Activated CD8-positive, alpha-beta memory T cell treated with anti-CD3 and anti-CD28 coated beads for 4 hours (primary cell): ENCODE data around the gene ATP4A.

Experiments used
- DNase-seq, 2 donors: peaks; one replicate each; pipeline ENCODE4 v3.0.0-alpha.2; 2020; ENCODE audit warnings: low read depth in 2 of 2

The ATP4A gene

DNA sequence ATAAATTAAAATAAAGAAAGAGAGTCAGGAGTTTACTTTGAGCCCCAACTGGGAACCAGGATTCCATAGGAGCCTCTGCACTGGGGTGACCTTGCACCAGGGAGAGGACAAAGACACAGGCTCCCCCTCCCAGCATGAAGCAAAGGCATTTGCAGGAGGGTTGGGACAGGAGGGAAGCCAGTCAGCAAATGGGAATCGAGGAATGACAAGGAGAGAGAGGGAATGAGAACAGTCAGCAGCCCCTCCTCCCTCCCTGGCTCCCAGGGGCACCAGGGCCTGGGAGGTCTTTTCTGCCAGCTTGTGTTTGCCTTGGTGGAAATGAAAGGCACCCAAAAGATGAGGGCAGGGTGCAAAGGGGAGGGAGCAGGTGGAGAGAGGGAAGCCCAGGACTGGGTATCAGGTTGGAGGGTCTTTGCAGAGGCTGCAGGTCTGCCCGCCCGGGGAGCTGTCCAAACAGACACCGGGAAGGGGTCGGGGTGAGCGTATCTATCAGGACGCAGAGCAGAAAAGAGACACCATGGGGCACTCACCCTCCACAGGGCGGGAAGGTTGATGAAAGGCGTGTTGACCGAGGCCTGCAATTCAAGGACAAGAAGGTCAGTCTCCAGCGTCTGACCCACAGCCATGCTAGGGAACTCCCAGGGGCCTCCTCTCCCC is 39.1 kb downstream of the ATP4A start:
- DNase-seq, result no peak

DNA sequence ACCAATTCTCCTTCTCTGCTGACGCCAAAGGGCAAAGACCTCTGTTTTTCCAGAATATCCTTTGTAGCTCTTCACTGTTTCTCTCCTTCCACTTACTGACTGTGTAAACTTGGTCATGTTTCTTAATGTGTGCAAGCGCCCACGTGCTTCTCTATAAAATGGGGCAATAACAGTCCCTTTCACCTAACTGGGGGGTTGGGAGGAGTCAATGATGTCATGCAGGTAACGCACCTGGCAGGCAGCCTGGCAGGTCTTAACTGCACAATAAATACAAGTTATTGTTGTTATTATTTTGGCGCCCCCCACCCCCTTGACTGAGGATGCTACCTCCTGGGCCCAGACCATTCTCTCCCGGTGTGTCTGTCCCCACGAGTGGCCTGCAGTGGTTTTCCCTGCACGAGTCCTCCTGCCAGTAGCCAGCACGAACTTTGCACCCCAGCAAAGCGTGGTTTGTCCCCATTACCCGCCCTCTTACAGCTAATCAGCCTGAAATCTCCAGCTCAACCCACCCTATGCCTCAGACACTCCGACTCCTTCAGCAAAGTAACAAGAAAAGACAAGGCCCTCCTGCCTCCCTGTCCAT is 40.6 kb downstream of the ATP4A start:
- no peak for DNase-seq

DNA sequence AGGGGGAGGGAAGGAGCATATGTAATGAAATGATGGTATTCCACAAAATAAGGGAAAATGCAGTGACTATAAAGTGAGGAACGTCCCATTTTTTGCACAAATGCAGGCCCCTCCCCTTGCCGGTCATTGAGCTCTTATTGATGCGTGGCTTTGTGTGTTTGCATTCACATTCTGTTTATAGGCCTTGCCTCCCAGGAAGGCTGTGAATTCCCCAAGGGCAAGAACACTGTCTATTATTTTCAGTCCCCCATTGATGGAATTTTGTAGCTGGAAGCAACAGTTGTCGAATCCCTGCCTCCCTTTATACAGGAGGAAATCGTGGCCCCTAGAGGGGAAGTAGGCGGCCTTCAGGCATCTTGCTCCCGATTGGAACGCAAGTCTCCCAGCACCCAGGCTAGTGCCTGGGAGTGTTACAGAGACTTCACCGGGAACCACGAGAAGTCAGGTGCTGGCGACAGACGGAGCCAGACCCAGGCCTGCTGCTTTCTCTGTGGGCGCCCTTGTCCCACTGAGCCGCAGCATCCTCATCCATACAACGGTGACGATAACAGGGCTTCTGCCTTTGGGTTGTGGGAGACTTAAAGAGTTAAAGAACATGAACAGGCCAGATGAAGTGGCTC is 42.2 kb downstream of the ATP4A start:
- no peak for DNase-seq

DNA sequence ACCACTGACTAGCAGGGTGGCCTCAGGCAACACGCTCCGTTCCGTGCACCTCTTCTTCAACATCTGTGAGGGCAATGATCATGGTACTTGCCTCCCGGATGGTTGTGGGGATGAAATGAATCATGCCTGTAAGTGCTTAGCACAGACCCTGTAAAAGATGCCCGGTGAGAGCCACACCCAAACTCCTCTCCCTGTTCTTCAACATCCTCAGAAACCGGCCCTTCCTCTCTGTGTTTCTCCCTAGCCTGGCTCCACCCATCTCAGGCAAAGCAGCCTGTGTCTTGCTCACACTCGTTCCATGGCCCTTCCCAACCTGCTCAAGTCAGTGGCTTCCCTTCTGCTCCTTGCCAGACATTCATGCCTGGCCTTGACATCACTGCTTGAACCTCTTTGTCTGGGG is 44.2 kb downstream of the ATP4A start:
- DNase-seq, result no peak

DNA sequence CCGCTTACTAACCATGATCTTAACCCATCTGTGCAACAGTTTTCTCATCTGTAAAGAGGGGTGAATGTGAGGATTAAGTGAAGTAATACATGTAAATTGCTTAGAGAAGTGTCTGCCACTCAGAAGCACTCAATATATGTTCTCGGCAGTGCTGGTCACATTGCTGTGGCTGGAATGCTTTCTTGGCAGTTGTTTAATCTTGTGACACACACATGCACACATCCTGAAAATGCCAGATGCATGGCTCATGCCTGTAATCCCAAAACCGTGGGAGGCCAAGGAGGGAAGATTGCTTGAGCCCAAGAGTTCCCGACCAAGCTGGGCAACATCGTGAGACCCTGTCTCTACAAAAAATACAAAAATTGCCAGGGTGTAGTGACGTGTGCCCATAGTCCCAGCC is 45.1 kb downstream of the ATP4A start:
- DNase-seq, result no peak

DNA sequence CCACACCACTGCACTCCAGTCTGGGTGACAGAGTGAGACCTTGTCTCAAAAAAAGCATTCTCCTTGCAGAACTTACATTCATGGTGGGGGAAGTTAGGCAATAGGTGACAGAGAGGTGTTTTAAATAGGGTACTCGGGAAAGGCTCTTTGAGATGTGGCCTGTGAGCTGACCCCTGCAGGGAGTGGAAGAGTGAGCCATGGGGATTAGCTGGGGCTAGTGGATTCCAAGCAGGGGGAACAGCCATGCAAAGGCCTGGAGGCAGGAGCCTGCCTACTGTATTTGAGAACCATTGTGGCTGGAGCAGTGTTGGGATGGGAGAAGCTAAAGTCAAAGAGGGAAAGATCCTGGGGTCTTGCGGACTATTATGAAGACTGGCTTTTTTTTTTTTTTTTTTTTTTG is 46.1 kb downstream of the ATP4A start:
- DNase-seq, result no peak

DNA sequence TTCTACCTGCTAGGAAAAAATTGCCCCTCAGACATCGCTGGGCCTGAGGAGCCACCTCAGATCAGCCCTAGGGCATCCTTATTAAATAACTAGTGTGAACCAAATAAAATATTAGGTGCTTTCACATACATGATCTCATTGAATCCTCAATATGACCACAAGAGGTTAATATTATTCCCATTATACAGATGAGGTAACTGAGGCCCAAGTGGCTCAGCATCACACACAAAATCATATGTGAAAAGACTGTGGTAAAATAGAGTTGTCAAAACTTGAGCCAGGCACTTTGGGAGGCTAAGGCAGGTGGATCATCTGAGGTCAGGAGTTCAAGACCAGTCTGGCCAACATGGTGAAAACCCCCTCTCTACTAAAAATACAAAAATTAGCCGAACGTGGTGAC is 47.1 kb downstream of the ATP4A start:
- no peak for DNase-seq

DNA sequence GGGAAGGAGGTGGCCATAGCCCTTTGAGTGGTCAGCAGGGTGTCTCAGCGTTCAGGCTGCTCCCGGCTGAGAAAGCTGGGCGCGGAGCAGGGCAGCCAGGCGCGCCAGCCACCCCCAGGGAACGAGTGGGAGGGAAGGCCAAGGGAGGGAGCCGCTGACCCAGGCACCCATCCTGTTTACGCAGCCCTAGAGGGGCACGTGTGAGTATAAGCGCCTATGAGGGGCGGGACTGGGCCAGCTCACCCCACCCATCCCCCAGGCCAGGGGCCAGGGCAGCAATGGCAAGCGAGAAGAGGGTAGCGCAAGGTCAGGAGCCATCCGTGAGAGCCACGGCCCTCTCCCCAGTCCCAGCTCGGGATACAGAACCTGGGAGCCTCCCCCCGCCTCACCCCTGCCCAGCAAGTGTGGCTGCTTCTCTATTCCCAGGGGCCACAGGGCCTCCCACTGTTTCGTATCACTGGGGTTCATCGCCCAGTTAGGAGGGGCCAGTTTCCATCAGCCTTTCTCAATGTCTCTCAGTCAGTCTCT is 49.1 kb downstream of the ATP4A start:
- no peak for DNase-seq

DNA sequence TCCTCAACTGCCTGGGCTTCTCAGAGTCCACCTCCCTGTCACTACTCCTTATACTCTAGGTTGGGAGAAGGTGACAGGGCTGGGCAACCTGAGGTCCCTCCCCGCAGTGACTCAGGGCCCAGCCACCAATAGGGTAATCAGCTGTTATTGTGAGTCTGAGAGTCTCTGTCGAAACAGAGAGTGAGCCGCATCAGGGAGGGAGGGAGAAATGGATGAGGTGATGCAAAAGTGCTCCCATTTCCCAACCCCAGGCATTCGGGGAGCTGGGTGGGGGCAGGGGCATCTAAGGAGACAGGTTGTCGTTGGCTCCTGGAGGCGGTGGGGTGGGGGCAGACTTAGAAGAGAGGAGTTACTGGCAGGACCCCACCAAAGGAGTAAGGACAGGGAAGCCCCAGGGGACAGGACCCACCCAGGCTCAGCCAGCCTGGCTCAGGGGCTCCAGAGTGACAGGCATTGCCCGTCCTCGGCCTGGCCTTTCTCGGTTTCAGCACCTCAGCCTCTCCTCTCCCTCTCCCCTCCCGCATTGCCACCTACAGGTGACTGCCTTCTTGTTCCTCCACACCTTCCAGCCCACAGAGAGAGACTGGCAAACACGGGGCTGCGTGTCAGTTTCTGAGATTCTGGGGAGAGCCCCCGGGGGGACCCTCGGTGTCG is 49.7 kb downstream of the ATP4A start, which contains the start of gene DMKN:
TSS of gene DMKN (minus strand) at position 22 of the 654 bp plus-strand sequence. CDS start 174 bp downstream, outside the sequence.
- no peak for DNase-seq

DNA sequence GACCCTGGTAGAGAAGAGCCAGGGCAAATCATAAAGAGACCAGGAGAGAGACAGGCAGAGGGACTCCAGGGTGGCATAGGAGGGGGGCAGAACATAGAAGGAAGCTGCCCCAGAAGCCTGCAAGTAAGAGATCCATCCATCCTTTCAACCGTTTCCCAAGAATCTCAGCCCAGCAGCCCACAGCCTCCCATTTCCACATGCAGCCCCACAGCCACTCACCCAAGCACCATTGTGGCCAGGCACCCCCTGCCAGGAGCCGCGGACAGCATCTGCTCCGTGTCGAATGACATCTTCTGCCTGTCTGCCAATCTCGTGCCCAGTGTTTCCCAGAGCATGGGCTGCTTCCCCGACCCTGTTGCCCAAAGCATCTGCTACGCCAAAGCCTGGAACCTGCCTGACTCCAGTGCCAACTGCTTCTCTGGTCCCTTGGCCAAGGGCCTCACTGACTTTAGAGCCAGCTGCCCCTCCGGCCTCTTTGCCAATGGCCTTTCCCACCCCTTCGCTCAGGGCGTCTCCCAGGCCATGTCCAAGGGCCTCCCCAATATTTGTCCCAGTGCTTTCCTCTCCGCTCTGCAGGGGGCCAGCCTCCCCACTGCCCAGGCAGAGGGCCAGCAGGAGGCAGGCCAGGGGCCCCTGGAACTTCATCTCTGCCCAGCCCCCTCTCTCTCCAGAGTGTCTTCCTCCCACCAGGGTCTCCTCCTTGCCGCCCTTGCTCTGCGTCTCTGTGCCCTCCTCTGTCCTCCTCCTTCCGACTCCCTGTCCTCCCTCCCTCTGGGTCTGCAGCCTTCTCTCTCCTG is 50.4 kb downstream of the ATP4A start:
- DNase-seq, result no peak

DNA sequence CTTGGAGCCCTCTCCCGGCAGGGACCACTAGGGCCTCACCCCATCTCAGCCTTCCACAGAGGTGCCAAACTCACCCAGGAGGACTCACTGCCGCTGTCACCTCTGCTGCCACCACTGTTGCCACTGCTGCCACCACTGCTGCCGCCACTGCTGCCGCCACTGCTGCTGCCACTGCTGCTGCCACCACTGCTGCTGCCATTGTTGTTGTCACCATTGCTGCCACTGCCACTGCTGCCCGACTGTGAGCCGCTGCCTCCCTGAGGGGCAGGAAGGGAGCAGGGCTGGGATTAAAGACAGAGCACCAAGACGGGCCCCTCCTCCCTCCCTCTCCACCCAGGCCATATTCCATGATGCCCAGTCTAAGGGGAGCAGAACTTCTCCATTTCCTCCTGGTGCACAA is 52.1 kb downstream of the ATP4A start:
- no peak for DNase-seq

DNA sequence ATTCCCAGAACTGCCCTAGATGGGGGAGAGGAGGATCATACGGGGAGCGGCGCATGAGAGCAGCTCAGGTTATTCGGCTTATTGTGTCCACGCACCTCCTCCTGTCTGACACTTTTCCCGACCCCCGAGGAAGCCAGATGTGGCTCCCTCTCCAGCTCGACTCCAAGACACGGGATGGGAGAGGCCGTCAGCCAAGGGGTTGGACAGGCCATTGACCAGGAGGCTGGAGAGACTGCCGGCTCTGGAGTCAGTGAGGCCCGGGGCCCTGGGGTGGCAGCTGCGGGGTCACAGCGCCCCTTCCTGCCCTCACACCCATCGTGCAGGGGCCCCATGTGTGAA is 52.9 kb downstream of the ATP4A start:
- no peak for DNase-seq

DNA sequence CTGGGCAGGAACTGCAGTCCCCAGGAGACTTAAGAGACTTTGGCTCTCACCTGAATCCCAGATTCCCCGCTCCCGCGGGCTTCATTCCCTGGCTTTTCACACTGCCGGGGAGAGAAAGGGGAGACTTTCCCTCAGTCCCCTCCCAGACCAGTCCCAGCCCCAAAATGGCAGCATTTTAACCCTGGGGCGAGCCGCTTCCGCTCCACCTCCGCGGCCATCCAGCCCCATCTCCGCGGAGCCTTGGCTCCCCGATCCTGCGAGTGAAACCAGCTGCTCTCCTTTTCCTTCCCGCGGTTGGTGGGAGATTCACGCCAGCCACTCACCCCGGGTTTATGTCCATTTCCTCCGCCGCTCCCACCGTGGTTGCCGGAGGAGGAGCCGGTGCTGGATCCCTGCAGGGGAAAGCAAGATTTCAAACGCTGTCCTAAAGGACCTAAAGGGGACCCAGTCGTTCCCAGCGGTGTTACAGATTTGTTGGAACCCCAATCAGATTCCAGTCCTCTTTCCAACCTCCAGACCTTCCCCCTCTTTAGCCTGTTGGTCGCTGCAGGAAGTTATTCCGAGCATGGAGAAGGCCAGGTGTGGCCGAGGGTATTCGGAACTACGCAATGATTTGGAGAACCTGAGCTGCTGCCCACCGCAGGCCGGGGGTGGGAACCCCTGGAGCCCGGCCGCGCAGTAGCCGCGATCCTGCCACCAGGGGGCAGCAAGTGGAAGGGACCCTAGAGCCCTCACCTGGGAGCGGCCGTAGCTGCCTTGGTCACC is 53.4 kb downstream of the ATP4A start:
- peak; percentile 25 to 38 for DNase-seq

DNA sequence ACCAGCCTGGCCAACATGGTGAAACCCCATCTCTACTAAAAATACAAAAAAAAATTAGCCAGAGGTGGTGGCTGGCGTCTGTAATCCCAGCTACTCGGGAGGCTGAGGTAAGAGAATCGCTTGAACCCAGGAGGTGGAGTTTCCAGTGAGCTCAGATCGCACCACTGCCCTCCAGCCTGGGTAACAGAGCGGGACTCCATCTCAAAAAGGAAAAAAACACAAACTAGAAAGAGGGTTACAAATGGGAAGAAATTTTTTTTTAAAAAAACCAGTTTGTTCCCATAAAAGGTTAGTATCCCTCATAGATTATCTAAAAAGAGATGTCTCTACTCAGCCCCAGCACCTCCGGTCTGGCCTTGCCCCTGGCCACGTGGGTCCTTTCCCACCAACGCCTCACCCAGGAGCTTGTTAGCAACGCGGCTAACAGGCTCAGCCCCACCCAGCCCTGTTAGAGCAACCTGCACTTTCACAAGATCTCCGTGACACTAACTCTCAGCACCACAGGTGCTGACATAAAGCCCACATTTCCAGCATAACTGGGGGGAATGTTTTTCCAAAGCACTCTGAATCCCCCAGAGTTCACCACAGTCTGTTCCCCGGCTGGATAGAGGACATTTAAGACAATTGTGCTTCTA is 54.3 kb downstream of the ATP4A start:
- no peak for DNase-seq

DNA sequence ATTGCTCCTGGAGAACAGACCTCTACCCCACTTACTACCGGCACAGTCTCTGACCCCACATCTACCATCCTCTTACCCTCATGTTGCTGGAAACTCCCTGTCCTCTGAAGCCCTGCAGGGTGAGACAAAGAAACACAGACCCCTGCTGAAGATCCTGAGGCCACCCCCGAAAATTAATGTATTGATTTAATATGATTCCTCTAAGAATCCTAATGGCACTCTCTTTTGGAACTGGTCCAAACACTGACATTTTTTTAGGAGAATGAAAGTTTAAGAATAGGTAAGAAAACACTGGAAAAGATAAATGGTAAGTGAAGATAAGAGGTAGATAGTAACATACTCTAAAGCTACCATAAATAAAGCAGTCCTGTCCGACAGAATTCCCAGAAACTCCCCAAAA is 55.3 kb downstream of the ATP4A start:
- no peak for DNase-seq

DNA sequence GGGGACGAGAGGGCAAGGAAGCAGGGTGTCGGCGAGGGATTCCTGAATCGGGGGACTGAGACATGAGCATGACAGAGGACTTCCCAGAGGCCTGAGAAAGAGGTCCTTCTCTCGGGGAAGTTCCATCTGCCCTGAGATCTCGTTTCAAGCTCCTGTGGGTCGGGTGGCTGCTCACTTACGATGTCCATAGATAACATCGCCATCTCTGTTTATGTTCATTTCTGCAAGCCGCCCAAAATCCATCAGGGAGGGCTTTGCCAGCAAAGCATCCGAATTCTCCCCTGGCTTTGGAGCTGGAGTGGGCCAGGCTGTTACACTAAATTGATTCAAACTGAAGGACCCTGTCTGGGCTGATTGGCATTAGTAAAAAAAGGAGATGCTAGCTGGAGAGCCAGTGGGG is 55.9 kb downstream of the ATP4A start:
- DNase-seq, result no peak

DNA sequence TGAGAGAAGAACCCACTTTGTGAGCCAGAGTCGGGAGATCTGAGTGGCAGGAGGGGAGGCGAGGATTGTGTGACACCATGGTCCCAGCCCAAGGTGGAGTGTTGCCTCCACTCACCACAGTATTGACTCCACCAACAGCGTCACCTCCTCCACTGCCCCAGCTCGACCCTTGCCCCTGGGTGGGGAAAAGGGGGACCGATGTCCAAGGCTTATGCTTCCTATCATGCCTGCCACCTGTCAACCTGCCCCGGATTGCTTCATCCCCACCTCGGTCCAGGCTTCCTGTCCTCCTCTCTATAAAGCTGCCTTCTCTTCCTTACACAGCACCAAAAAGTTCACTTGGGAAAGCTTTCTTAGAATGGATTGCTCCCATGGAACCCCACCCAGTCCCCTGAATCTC is 57.4 kb downstream of the ATP4A start:
- DNase-seq, result no peak

DNA sequence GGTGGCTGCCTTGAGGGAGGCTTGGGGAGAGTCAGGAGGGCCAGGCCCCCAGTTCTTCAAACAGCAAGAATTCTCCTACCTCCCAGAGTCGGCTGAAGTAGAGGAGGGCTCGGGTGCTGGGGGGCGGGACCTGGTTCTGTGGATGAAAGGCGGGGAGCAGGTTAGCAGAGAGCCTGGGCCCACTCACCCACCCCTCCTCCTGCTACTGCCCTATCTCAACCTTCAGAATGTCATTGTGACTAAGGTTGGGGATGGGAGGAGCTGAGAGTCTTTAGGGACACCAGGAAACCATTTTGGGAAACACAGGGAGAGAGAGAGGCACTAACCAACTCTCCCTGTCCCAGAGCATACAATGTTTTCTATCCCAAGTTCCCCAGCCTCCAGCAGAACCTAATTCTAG is 60.7 kb downstream of the ATP4A start:
- DNase-seq, result no peak

DNA sequence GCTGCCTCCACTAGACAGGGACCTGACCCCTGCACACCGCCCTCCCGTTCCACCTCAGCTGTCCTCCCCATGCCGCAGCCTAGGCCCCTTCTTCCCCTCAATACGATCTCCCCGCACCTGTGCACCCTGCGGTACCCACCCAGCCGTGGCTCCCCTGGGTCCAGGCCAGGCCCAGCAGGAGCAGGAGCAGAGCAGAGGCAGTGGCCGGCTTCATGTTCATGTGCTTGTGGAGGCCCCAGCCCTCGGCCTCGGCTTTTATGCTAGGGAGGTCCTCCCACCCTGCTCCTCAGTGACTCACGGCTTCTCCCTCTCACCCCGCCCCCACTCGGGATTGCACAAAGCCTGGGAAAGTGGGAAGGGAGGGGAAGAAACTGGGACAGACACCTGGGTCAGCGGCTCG is 61.8 kb downstream of the ATP4A start:
- DNase-seq, result no peak

DNA sequence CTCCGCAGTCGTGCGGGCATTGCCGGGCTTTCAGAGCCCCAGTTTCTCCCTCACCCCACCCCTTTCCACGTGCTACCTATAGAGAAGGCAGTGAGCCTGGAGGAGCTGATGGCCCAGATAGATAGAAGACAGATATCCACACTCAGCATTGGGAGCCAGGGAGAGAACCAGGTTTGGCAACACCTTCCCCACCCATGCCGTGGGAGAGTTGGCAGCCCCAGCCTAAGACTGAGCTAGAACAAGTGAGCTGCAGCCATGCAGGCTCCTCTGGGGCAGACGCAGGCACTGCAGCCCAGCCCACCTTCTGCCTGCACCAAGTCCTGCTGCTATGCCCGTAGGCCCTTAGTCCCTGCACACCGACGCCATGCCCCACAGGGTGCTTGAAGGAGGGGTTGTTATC is 62.8 kb downstream of the ATP4A start:
- DNase-seq, result no peak
